KMS-11 (cell line): Measurements from ENCODE around the gene MEIS1.

Source experiments
- H2AFZ ChIP-seq: fragments of 200-600 bp; sonication (generic); 2 replicates; pipeline ENCODE4 v1.6.1; 2016; ENCODE audit warnings: antibody characterized with exemption, mixed run types, low read depth
- H3K27ac ChIP-seq: fragments of 200-600 bp; sonication (generic); 2 replicates; pipeline ENCODE4 v1.6.1; 2016; ENCODE audit warnings: mild to moderate bottlenecking, mixed run types
- H3K27me3 ChIP-seq: fragments of 200-600 bp; sonication (generic); 2 replicates; pipeline ENCODE4 v1.6.1; 2017; ENCODE audit warnings: mild to moderate bottlenecking, low read depth, mixed run types, moderate library complexity; ENCODE audit not compliant: insufficient read depth
- H3K36me3 ChIP-seq: fragments of 200-600 bp; sonication (generic); 2 replicates; pipeline ENCODE4 v1.6.1; 2017; ENCODE audit warnings: mild to moderate bottlenecking, mixed run types; ENCODE audit not compliant: insufficient read depth
- H3K4me1 ChIP-seq: fragments of 200-600 bp; sonication (generic); 2 replicates; pipeline ENCODE4 v1.6.1; 2016; ENCODE audit warnings: mild to moderate bottlenecking, low read depth, mixed run types; ENCODE audit not compliant: poor library complexity, severe bottlenecking
- H3K4me2 ChIP-seq: fragments of 200-600 bp; sonication (generic); 2 replicates; pipeline ENCODE4 v1.7.0; 2016; ENCODE audit warnings: mild to moderate bottlenecking, mixed run types
- H3K4me3 ChIP-seq: fragments of 200-600 bp; sonication (generic); IDR thresholded peaks from 2 replicates; pipeline ENCODE4 v1.6.1; 2017; ENCODE audit warnings: low read depth, low read length, mixed read lengths; ENCODE audit not compliant: insufficient read depth
- H3K79me2 ChIP-seq: fragments of 200-600 bp; sonication (generic); 2 replicates; pipeline ENCODE4 v1.6.1; 2016; ENCODE audit warnings: low read depth, mixed run types; ENCODE audit not compliant: insufficient read depth
- H3K9ac ChIP-seq: fragments of 200-600 bp; sonication (generic); 2 replicates; pipeline ENCODE4 v1.6.1; 2016; ENCODE audit warnings: mild to moderate bottlenecking, mixed run types
- H4K20me1 ChIP-seq: fragments of 200-600 bp; sonication (generic); 2 replicates; pipeline ENCODE4 v1.6.1; 2016; ENCODE audit warnings: mild to moderate bottlenecking, mixed run types; ENCODE audit not compliant: insufficient read depth
- CTCF ChIP-seq: fragments of 200-600 bp; sonication (generic); conservative IDR thresholded peaks from 2 replicates; pipeline ENCODE4 v1.6.1; 2017; ENCODE audit warnings: low read depth, mild to moderate bottlenecking, antibody characterized with exemption, low read length, moderate library complexity, mixed read lengths

Gene MEIS1

GRCh38 chr2:66445076-66445924 lies 10.4 kb downstream of the MEIS1 start:
- Histone ChIP-seq H3K4me3 (no peak overlapping the region), H3K27ac (no peak overlapping the region)

GRCh38 chr2:66445925-66446871 lies 11.3 kb downstream of the MEIS1 start:
- no peak overlapping the region for H3K4me3 ChIP-seq
- TF ChIP-seq CTCF = no peak
- H3K4me1 ChIP-seq = peaks cover 3% of the 10 kb centered on the region
- H2AFZ ChIP-seq = no peak overlapping the region
- no peak overlapping the region for H3K9ac ChIP-seq
- H3K27ac ChIP-seq = no peak overlapping the region
- no peaks in the 10 kb centered on the region for H3K27me3 ChIP-seq
- no peaks in the 10 kb centered on the region; the same call in 1 of the 2 replicates for H3K36me3 ChIP-seq
- H3K4me2 ChIP-seq = no peak overlapping the region
- H4K20me1 ChIP-seq = no peaks in the 10 kb centered on the region
- H3K79me2 ChIP-seq = no peaks in the 10 kb centered on the region

More at GRCh38 chr2:66445076-66445924, 10.4 kb downstream of the MEIS1 start:
- H3K79me2 ChIP-seq = peaks cover under 1% of the 10 kb centered on the region; the same call in 1 of the 2 replicates
- H4K20me1 ChIP-seq = no peaks in the 10 kb centered on the region
- H3K27me3 ChIP-seq = no peaks in the 10 kb centered on the region
- no peaks in the 10 kb centered on the region; the same call in 1 of the 2 replicates for H3K36me3 ChIP-seq
- no peak overlapping the region for H3K4me2 ChIP-seq
- TF ChIP-seq CTCF = no peak
- H2AFZ ChIP-seq = no peak overlapping the region
- no peak overlapping the region for H3K9ac ChIP-seq
- H3K4me1 ChIP-seq = peaks cover 3% of the 10 kb centered on the region

- no peak for TF ChIP-seq CTCF
- H3K36me3 ChIP-seq = no peaks in the 10 kb centered on the region; the same call in 1 of the 2 replicates
- no peak overlapping the region for H3K4me2 ChIP-seq
- no peaks in the 10 kb centered on the region for H4K20me1 ChIP-seq
- H3K9ac ChIP-seq = no peak overlapping the region
- no peak overlapping the region for H2AFZ ChIP-seq
- H3K4me1 ChIP-seq = no peaks in the 10 kb centered on the region
- no peak overlapping the region for H3K4me3 ChIP-seq
- H3K27me3 ChIP-seq = no peaks in the 10 kb centered on the region
- no peaks in the 10 kb centered on the region for H3K79me2 ChIP-seq
- H3K27ac ChIP-seq = no peak overlapping the region
Observed at GRCh38 chr2:66446941-66447340, 12.0 kb downstream of the MEIS1 start.

GRCh38 chr2:66447677-66448076 lies 12.8 kb downstream of the MEIS1 start:
- H3K27me3 ChIP-seq = no peaks in the 10 kb centered on the region
- H4K20me1 ChIP-seq = no peaks in the 10 kb centered on the region
- TF ChIP-seq CTCF = no peak
- H3K79me2 ChIP-seq = no peaks in the 10 kb centered on the region
- H3K4me3 ChIP-seq = no peak overlapping the region
- no peaks in the 10 kb centered on the region for H3K4me1 ChIP-seq
- H2AFZ ChIP-seq = no peak overlapping the region
- no peaks in the 10 kb centered on the region; the same call in 1 of the 2 replicates for H3K36me3 ChIP-seq
- H3K4me2 ChIP-seq = no peak overlapping the region
- H3K9ac ChIP-seq = no peak overlapping the region
- no peak overlapping the region for H3K27ac ChIP-seq
